ENCODE results near the gene ITGA1. TPM values are rescaled to one million over a fixed set of nuclear protein-coding genes. Genes with fewer than 3 reads are reported as not detected.

Gene ITGA1
- total and polyA plus RNA-seq, 2 of the 8 experiments (the other 6 are each of a cell fraction or from before 2014, with no cell fraction given): 2.3 to 9.0 TPM

- H3K9ac ChIP-seq (replicated peaks in 1 of 4; ENCODE audit: extremely low read depth in 1 of 4, low read depth in 3 of 4, low read length in 3 of 4): no peak overlapping the region
- peaks cover 10% of the 10 kb centered on the region; the same call in 1 of the 2 replicates for H3K23me2 ChIP-seq (ENCODE audit: low read depth, low read length)
- no peak overlapping the region for H2BK12ac ChIP-seq (ENCODE audit: low read depth, low read length)
- H2BK5ac ChIP-seq (ENCODE audit: low read depth, low read length): no peak overlapping the region
- H3K36me3 ChIP-seq (ENCODE audit: control insufficient read depth in 2 of 4, insufficient read depth in 4 of 4, low read length in 3 of 4): 0 out of 8 replicates have a peak, but pooled peaks cover 0 to 3% (median 0%) of the 10 kb centered on the region in 4 experiments
- H2BK15ac ChIP-seq (ENCODE audit: low read length): no peak overlapping the region
- no peak overlapping the region for H3K27ac ChIP-seq (ENCODE audit: low read depth, low read length)
- H3K14ac ChIP-seq (ENCODE audit: insufficient read length): no peak overlapping the region
- no peaks in the 10 kb centered on the region for H3K9me3 ChIP-seq (ENCODE audit: insufficient read depth in 2 of 2, low read depth in 1 of 2, low read length in 1 of 2)
- ChIA-PET CTCF (ENCODE audit: partially characterized antibody) (no interaction called here), POLR2A (ENCODE audit: partially characterized antibody) (no interaction called here)
- no peak overlapping the region for H3K4me2 ChIP-seq (ENCODE audit: insufficient read depth in 1 of 2, low read depth in 2 of 2, low read length in 2 of 2)
- DNase-seq (ENCODE audit: low read depth in 1 of 2, low spot score in 2 of 2) (no peak), FAIRE-seq (no peak)
- TF ChIP-seq RNF2 (IDR thresholded peaks at IDR 0.05; ENCODE audit: borderline replicate concordance, low read depth, low read length, missing control alignments, poor library complexity, severe bottlenecking) (no peak), ZNF274 (IDR thresholded peaks at IDR 0.05; ENCODE audit: borderline replicate concordance, extremely low read depth, low read length) (no peak), SIRT6 (IDR thresholded peaks at IDR 0.05; ENCODE audit: low read length) (no peak), SRF (IDR thresholded peaks at IDR 0.05; ENCODE audit: low read depth, low read length) (no peak), SP4 (IDR thresholded peaks at IDR 0.05; ENCODE audit: low read length) (no peak), SUZ12 (IDR thresholded peaks at IDR 0.05; ENCODE audit: low read length) (no peak), CREB1 (IDR thresholded peaks at IDR 0.05) (no peak), CTCF (IDR thresholded peaks at IDR 0.05; ENCODE audit: control extremely low read depth in 1 of 3, insufficient read depth in 1 of 3, low read depth in 1 of 3, low read length in 3 of 3) (no peak), PHF8 (conservative IDR thresholded peaks at IDR 0.05; ENCODE audit: low read depth, low read length) (no peak), BACH1 (IDR thresholded peaks at IDR 0.05; ENCODE audit: low read length) (no peak), POU5F1 (IDR thresholded peaks at IDR 0.05; ENCODE audit: low read depth, low read length) (no peak)
- H4K20me1 ChIP-seq (replicated peaks in 1 of 2; ENCODE audit: control insufficient read depth in 1 of 2, insufficient read depth in 2 of 2, low read length in 2 of 2): no peaks in the 10 kb centered on the region
- no peak overlapping the region for H3K56ac ChIP-seq (replicated peaks; ENCODE audit: insufficient read length, low read depth, low read length)
- no peak overlapping the region for H4K8ac ChIP-seq (ENCODE audit: extremely low read depth, insufficient read depth, low read length)
- H3K79me1 ChIP-seq (ENCODE audit: low read depth, low read length): no peaks in the 10 kb centered on the region
- no peak overlapping the region for H4K91ac ChIP-seq (replicated peaks; ENCODE audit: insufficient read length, low read length)
- H2AK5ac ChIP-seq (ENCODE audit: low read depth, low read length): no peak overlapping the region
- H3K27me3 ChIP-seq (replicated peaks in 1 of 4; ENCODE audit: control insufficient read depth in 3 of 4, extremely low read depth in 1 of 4, insufficient read depth in 3 of 4, low read length in 3 of 4): no peaks in the 10 kb centered on the region
- no peak overlapping the region for H3K18ac ChIP-seq (ENCODE audit: extremely low read depth, low read length)
- peaks cover 0 to 2% (median 0%) of the 10 kb centered on the region in 4 experiments; a peak in 1 of 7 replicates for H3K4me1 ChIP-seq (replicated peaks in 1 of 4; ENCODE audit: control insufficient read depth in 3 of 4, insufficient read depth in 4 of 4, low read length in 3 of 4)
- H2BK120ac ChIP-seq (replicated peaks; ENCODE audit: low read depth, low read length): no peak overlapping the region
- H2AFZ ChIP-seq (ENCODE audit: low read length): no peak overlapping the region
- H2BK20ac ChIP-seq (ENCODE audit: low read length): no peak overlapping the region
- H3K79me2 ChIP-seq (ENCODE audit: control insufficient read depth in 1 of 2, insufficient read depth in 2 of 2, low read length in 2 of 2): 0 out of 4 replicates have a peak, but pooled peaks cover 0 to under 1% of the 10 kb centered on the region in 2 experiments
- H3K23ac ChIP-seq (ENCODE audit: insufficient read length): no peak overlapping the region
- WGBS, 2 experiments (ENCODE audit: extremely low coverage in 1 of 2, insufficient coverage in 1 of 2, insufficient read length in 1 of 2, insufficient replicate concordance in 2 of 2, low coverage in 1 of 2, low lambda C conversion rate in 2 of 2, missing lambda C conversion rate in 1 of 2): 95% methylated on average over 6 of the region's 6 CpGs; no CpG with 5 or more reads in 1 of the 2 experiments
- no peak overlapping the region for H3K4ac ChIP-seq (replicated peaks; ENCODE audit: insufficient read length, low read depth, low read length)
- H4K5ac ChIP-seq (ENCODE audit: insufficient read length, low read depth, low read length): no peak overlapping the region
- H3K4me3 ChIP-seq (ENCODE audit: extremely low read depth in 1 of 4, insufficient read depth in 2 of 4, low read depth in 3 of 4, low read length in 4 of 4): no peak overlapping the region
These were observed 3.0 kb upstream of the ITGA1 start for GRCh38 chr5:52784737-52785136.
